Ascending aorta (tissue), 2 donors: ENCODE data around the gene CHST11. TPM values are rescaled to one million over a fixed set of nuclear protein-coding genes. Genes with fewer than 3 reads are reported as not detected.

Experiments
- DNase-seq, 2 donors: peaks; one replicate each; pipeline ENCODE4 v3.0.0-alpha.2; 2019; ENCODE audit warnings: low spot score in 2 of 2
- H3K27ac ChIP-seq, 2 donors: fragments of 200-600 bp; sonication (generic); one replicate each; pipeline ENCODE4 v1.5.1; 2016 to 2017; ENCODE audit warnings: mild to moderate bottlenecking in 1 of 2
- H3K27me3 ChIP-seq: fragments of 200-600 bp; sonication (generic); one replicate; pipeline ENCODE4 v1.5.1; 2017
- H3K36me3 ChIP-seq, 2 donors: fragments of 200-600 bp; sonication (generic); one replicate each; pipeline ENCODE4 v1.5.1; 2016
- H3K4me1 ChIP-seq, 2 donors: fragments of 200-600 bp; sonication (generic); one replicate each; pipeline ENCODE4 v1.5.1; 2016 to 2017; ENCODE audit warnings: mild to moderate bottlenecking in 1 of 2
- H3K4me3 ChIP-seq, 2 donors: fragments of 200-600 bp; sonication (generic); one replicate each; pipeline ENCODE4 v1.5.1; 2016 to 2017; ENCODE audit warnings: mild to moderate bottlenecking in 1 of 2
- H3K9me3 ChIP-seq, 2 donors: fragments of 200-600 bp; sonication (generic); one replicate each; pipeline ENCODE4 v1.5.1; 2016
- CTCF ChIP-seq, 3 experiments: fragments of 200-600 bp in 2 of 3; fragments of 450-650 bp in 1 of 3; sonication (generic) in 2 of 3; IDR thresholded peaks; one replicate each; pipeline ENCODE4 v1.5.1; 2016 to 2019; ENCODE audit warnings: antibody characterized with exemption in 3 of 3, mild to moderate bottlenecking in 1 of 3, moderate library complexity in 1 of 3
- intact Hi-C: fragments of 100-400 bp; cut with DNase I; formaldehyde crosslinking; loops from one replicate; pipeline ENCODE4 v1.15.1; 2023
- total RNA-seq: library from RNA; depleted of rRNA; stranded (reverse); fragments of >200 nt; gene quantifications from one replicate; pipeline ENCODE4 v1.1.0, GENCODE V29; 2016

Gene CHST11
- total RNA-seq, 1 donor from 2014 or later, result 63.2 TPM

- no peak for DNase-seq
- H3K27me3 ChIP-seq, result no peaks in the 10 kb centered on the region
- no peak overlapping the region for H3K4me3 ChIP-seq
- no peak for TF ChIP-seq CTCF (IDR thresholded peaks at IDR 0.05)
- H3K36me3 ChIP-seq, result no peaks in the 10 kb centered on the region
- H3K27ac ChIP-seq, result no peak overlapping the region
- no peaks in the 10 kb centered on the region for H3K4me1 ChIP-seq
- intact Hi-C loops, result no loop called here
- peaks cover 0 to 21% of the 10 kb centered on the region in 2 donors for H3K9me3 ChIP-seq
These were observed 315.6 kb downstream of the CHST11 start for GRCh38 chr12:104772336-104772735.

GRCh38 chr12:104775731-104776231 lies 319.0 kb downstream of the CHST11 start:
- intact Hi-C loops, result no loop called here
- no peaks in the 10 kb centered on the region for H3K27me3 ChIP-seq
- H3K4me3 ChIP-seq, result no peak overlapping the region
- no peak overlapping the region for H3K27ac ChIP-seq
- no peaks in the 10 kb centered on the region for H3K36me3 ChIP-seq
- peaks cover 0 to 21% of the 10 kb centered on the region in 2 donors for H3K9me3 ChIP-seq
- H3K4me1 ChIP-seq, result no peaks in the 10 kb centered on the region
- DNase-seq, result no peak
- TF ChIP-seq CTCF (IDR thresholded peaks at IDR 0.05), result no peak

GRCh38 chr12:104779134-104779533 lies 322.4 kb downstream of the CHST11 start:
- intact Hi-C loops, result no loop called here

GRCh38 chr12:104782296-104782695 lies 325.5 kb downstream of the CHST11 start:
- no peak overlapping the region for H3K4me3 ChIP-seq
- no peak for TF ChIP-seq CTCF (IDR thresholded peaks at IDR 0.05)
- no peaks in the 10 kb centered on the region for H3K36me3 ChIP-seq
- H3K27me3 ChIP-seq, result no peaks in the 10 kb centered on the region
- no peak for DNase-seq
- no peak overlapping the region for H3K27ac ChIP-seq
- H3K9me3 ChIP-seq, result no peaks in the 10 kb centered on the region
- no peaks in the 10 kb centered on the region for H3K4me1 ChIP-seq
- intact Hi-C loops, result no loop called here

More at GRCh38 chr12:104779134-104779533, 322.4 kb downstream of the CHST11 start:
- no peak for DNase-seq
- Histone ChIP-seq H3K4me1 (no peaks in the 10 kb centered on the region), H3K27me3 (no peaks in the 10 kb centered on the region), H3K27ac (no peak overlapping the region), H3K4me3 (no peak overlapping the region), H3K36me3 (no peaks in the 10 kb centered on the region), H3K9me3 (peaks cover 0 to under 1% of the 10 kb centered on the region in 2 donors)
- TF ChIP-seq CTCF (IDR thresholded peaks at IDR 0.05), result no peak

- intact Hi-C loops, result no loop called here
- Histone ChIP-seq H3K27ac (no peak overlapping the region), H3K36me3 (no peaks in the 10 kb centered on the region), H3K4me1 (no peaks in the 10 kb centered on the region), H3K9me3 (no peaks in the 10 kb centered on the region), H3K4me3 (no peak overlapping the region), H3K27me3 (no peaks in the 10 kb centered on the region)
- no peak for DNase-seq
- TF ChIP-seq CTCF (IDR thresholded peaks at IDR 0.05), result no peak
These were observed 327.8 kb downstream of the CHST11 start for GRCh38 chr12:104784592-104784991.

- no peaks in the 10 kb centered on the region for H3K9me3 ChIP-seq
- intact Hi-C loops, result no loop called here
- no peaks in the 10 kb centered on the region for H3K36me3 ChIP-seq
- no peaks in the 10 kb centered on the region for H3K27me3 ChIP-seq
- no peak overlapping the region for H3K4me3 ChIP-seq
- H3K4me1 ChIP-seq, result no peaks in the 10 kb centered on the region
- TF ChIP-seq CTCF (IDR thresholded peaks at IDR 0.05), result no peak
- no peak for DNase-seq
- H3K27ac ChIP-seq, result no peak overlapping the region
These were observed 329.1 kb downstream of the CHST11 start for GRCh38 chr12:104785886-104786285.
